ENCODE data around the gene CCDC127. TPM values are rescaled to one million over a fixed set of nuclear protein-coding genes. Genes with fewer than 3 reads are reported as not detected.
"Not testable (repeated sequence)": the region's sequence is repeated elsewhere in the genome, so short reads cannot be mapped to it uniquely, and the experiment has no call there.

The CCDC127 gene
- total RNA-seq, 2 donors from 2014 or later, result 3.5 to 5.3 TPM

DNA sequence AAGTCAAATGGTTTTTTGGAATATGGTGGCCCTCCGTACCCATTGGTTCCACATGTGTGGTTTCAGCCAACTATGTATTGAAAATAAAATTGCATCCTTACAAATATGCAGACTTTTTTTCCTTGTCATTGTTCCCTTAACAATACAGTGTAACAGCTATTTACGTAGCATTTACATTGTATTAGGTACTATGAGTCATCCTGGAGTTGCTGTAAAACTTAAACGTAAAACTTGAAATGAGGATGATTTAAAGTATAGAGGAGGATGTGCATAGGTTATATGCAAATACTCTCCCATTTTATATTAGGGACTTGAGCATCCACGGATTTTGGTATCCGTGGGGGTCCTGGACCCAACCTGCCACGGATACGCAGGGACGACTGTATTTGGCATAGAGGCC lies 16.5 kb upstream of the CCDC127 start:
- Histone ChIP-seq H3K9me3 (no peaks in the 10 kb centered on the region), H3K36me3 (no peaks in the 10 kb centered on the region), H3K27ac (no peak overlapping the region), H3K27me3 (no peaks in the 10 kb centered on the region), H3K4me3 (no peak overlapping the region), H3K4me1 (no peaks in the 10 kb centered on the region), H3K9ac (ENCODE audit: low read depth in 2 of 2, low read length in 2 of 2) (no peak overlapping the region)
- DNase-seq, result no peak
- intact Hi-C loops (cut with DNase I), result no loop called here
- TF ChIP-seq, protein P1, sequence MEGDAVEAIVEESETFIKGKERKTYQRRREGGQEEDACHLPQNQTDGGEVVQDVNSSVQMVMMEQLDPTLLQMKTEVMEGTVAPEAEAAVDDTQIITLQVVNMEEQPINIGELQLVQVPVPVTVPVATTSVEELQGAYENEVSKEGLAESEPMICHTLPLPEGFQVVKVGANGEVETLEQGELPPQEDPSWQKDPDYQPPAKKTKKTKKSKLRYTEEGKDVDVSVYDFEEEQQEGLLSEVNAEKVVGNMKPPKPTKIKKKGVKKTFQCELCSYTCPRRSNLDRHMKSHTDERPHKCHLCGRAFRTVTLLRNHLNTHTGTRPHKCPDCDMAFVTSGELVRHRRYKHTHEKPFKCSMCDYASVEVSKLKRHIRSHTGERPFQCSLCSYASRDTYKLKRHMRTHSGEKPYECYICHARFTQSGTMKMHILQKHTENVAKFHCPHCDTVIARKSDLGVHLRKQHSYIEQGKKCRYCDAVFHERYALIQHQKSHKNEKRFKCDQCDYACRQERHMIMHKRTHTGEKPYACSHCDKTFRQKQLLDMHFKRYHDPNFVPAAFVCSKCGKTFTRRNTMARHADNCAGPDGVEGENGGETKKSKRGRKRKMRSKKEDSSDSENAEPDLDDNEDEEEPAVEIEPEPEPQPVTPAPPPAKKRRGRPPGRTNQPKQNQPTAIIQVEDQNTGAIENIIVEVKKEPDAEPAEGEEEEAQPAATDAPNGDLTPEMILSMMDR (IDR thresholded peaks at IDR 0.05), result no peak

- H3K4me3 ChIP-seq; intact Hi-C loops (cut with DNase I); H3K9me3 ChIP-seq; H3K27me3 ChIP-seq; H3K36me3 ChIP-seq; H3K27ac ChIP-seq; H3K9ac ChIP-seq (ENCODE audit: low read depth in 2 of 2, low read length in 2 of 2); H3K4me1 ChIP-seq; DNase-seq: not testable (repeated sequence)
Observed at GRCh38 chr5:233426-233825, 15.5 kb upstream of the CCDC127 start.

DNA sequence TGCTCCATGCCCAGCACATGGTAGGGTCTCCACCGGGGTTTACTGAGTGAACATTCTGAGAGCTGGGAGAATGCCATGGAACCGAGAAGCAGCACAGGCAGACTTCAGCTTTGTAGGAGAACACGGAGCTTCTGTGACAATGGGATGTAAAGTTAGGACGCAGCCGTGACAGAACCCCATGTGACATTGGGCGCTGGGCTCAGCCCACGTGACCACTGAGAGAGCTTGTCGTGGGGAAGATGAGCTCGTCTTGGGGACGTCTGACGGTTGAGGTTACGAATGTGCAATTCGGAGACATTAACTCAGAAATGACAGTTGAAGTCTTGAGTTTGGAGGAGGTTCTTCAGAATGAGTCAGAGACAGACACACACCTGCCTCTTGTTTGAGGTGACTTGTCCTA lies 13.7 kb upstream of the CCDC127 start:
- Histone ChIP-seq H3K27ac (no peak overlapping the region), H3K4me3 (no peak overlapping the region), H3K9ac (ENCODE audit: low read depth in 2 of 2, low read length in 2 of 2) (no peak overlapping the region), H3K36me3 (peaks cover 4% of the 10 kb centered on the region), H3K4me1 (no peaks in the 10 kb centered on the region), H3K9me3 (no peaks in the 10 kb centered on the region), H3K27me3 (no peaks in the 10 kb centered on the region)
- DNase-seq, result no peak
- TF ChIP-seq, protein P1 (IDR thresholded peaks at IDR 0.05), result no peak
- intact Hi-C loops (cut with DNase I), result no loop called here

DNA sequence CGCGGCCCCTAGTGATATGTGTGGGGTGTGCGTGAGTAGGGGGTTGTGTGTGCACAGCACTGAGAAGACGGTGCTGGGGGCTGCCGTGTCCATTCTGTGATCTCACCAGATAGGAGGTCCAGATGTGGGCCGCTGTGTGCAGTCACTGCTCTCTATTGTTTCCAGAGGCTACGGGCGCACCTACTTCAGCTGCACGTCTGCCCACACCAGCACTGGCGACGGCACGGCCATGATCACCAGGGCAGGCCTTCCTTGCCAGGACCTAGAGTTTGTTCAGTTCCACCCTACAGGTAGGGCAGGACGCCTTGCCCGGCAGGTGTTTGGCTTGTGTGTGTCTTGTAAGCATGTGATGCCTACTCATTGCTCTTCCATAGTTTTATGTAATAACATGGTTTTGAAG lies 12.8 kb upstream of the CCDC127 start:
- H3K27me3 ChIP-seq, result no peaks in the 10 kb centered on the region
- H3K4me3 ChIP-seq, result no peak overlapping the region
- DNase-seq, result no peak
- no peak overlapping the region for H3K9ac ChIP-seq (ENCODE audit: low read depth in 2 of 2, low read length in 2 of 2)
- H3K9me3 ChIP-seq, result no peaks in the 10 kb centered on the region
- H3K4me1 ChIP-seq, result no peaks in the 10 kb centered on the region
- intact Hi-C loops (cut with DNase I), result no loop called here
- peaks cover 4% of the 10 kb centered on the region for H3K36me3 ChIP-seq
- H3K27ac ChIP-seq, result no peak overlapping the region
- TF ChIP-seq, protein P1 (IDR thresholded peaks at IDR 0.05), result no peak

- no peak overlapping the region for H3K27ac ChIP-seq
- H3K36me3 ChIP-seq, result peaks cover 16% of the 10 kb centered on the region
- no peak for DNase-seq
- H3K4me1 ChIP-seq, result no peaks in the 10 kb centered on the region
- H3K4me3 ChIP-seq, result no peak overlapping the region
- no peak overlapping the region for H3K9ac ChIP-seq (ENCODE audit: low read depth in 2 of 2, low read length in 2 of 2)
- intact Hi-C loops (cut with DNase I), result no loop called here
- no peaks in the 10 kb centered on the region for H3K9me3 ChIP-seq
- TF ChIP-seq, protein P1 (IDR thresholded peaks at IDR 0.05), result no peak
- no peaks in the 10 kb centered on the region for H3K27me3 ChIP-seq
Observed at GRCh38 chr5:228886-229285, 10.9 kb upstream of the CCDC127 start.

- H3K9ac ChIP-seq (ENCODE audit: low read depth in 2 of 2, low read length in 2 of 2); H3K4me1 ChIP-seq; DNase-seq; H3K27me3 ChIP-seq; H3K4me3 ChIP-seq; intact Hi-C loops (cut with DNase I); H3K27ac ChIP-seq; H3K9me3 ChIP-seq: not testable (repeated sequence)
- peaks cover 16% of the 10 kb centered on the region for H3K36me3 ChIP-seq
Observed at GRCh38 chr5:227375-227774, 9.4 kb upstream of the CCDC127 start.

DNA sequence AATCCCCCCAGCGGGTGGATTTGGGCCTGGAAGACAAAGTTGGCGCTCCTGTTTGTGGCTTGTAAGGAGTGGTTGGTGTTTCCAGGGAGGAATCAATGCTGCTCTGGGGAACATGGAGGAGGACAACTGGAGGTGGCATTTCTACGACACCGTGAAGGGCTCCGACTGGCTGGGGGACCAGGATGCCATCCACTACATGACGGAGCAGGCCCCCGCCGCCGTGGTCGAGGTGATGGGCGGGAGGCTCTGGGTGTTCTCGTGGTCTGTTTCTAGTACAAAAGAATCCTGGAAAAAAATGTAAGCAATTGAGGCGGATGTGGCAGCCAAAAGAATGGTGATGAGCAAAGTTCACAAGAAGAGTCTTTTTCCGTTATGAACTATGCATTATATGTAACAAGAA lies 7.4 kb upstream of the CCDC127 start:
- no peak for DNase-seq
- Histone ChIP-seq H3K9ac (ENCODE audit: low read depth in 2 of 2, low read length in 2 of 2) (no peak overlapping the region), H3K4me3 (no peak overlapping the region), H3K9me3 (no peaks in the 10 kb centered on the region), H3K27ac (no peak overlapping the region), H3K27me3 (no peaks in the 10 kb centered on the region), H3K4me1 (no peaks in the 10 kb centered on the region), H3K36me3 (peaks cover 16% of the 10 kb centered on the region)
- TF ChIP-seq, protein P1 (IDR thresholded peaks at IDR 0.05), result no peak
- intact Hi-C loops (cut with DNase I), result no loop called here

Measured in colonic mucosa (tissue), 4 donors.